SH-SY5Y (cell line): Measurements from ENCODE around the gene NNAT.

ENCODE experiments used
- GATA2 ChIP-seq: IDR thresholded peaks from 2 replicates; pipeline ENCODE4 v1.6.1; 2011; ENCODE audit warnings: mild to moderate bottlenecking, low read depth, low read length
- GATA3 ChIP-seq: IDR thresholded peaks from 2 replicates; pipeline ENCODE4 v1.6.1; 2011; ENCODE audit warnings: low read depth, mild to moderate bottlenecking, low read length, moderate library complexity

- no peak for TF ChIP-seq GATA3
- TF ChIP-seq GATA2: no peak
Observed at GRCh38 chr20:37558779-37559178, 37.7 kb downstream of the NNAT start.
